Activated T-helper 1 cell treated with anti-CD3 and anti-CD28 coated beads, Interleukin-2, amount 50 U/mL, for 16 hours (primary cell): ENCODE data around the gene SH3TC1.

Experiments used
- DNase-seq, 2 donors: peaks; one replicate each; pipeline ENCODE4 v3.0.0-alpha.2; 2020; ENCODE audit warnings: low read depth in 1 of 2, low spot score in 1 of 2

SH3TC1 gene

GRCh38 chr4:8274765-8275547 is 75.9 kb downstream of the SH3TC1 start:
- DNase-seq, result no peak

DNA sequence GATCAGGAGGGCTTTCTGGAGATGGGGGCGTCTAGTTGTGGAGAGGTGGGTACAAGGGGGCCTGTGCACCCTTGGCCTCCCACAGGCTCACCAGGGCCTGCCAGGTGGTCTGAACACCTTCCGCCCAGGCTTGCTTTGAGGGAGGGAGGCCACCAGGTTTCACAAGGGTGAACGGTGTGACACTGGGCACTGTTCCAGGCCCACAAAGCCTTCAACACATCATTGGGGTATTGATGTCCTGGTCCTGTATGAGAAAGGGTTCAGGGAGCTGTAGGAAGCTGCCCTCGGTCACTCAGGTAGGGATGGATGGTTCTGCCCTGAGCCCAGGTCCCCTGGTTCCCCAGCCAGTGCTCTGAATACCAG is 76.4 kb downstream of the SH3TC1 start:
- no peak for DNase-seq

- no peak for DNase-seq
Observed at GRCh38 chr4:8276358-8277240, 77.5 kb downstream of the SH3TC1 start.

DNA sequence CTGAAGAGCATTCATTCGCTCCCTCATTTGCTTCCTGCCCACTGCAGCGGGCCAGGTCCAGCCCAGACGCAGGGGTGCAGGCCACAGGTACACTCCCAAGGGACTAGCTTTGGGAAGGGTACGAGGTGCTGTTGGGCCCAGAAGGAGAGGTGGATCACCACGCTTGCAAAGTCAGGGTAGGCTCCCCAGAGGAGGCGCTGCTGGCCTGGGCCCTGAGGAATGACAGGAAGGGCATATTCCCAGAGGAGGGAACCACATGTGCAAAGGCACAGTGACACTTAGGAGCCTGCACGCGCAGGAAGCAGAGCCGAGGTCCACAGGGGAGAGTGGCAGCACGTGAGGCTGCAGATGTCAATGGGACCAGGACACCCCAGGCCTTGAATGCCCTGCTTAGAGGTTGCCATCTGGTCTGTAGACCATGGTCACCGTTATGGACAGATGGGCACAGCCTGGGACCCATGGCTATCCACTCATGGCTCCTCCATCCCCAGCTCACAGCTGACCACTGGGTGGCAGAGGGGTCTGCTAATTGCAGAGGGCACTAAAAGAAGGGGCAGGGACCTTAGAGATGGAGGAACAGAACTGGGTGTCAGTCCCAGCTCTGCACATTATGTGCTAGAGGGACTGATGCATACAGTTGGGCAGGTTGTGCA is 78.4 kb downstream of the SH3TC1 start:
- no peak for DNase-seq

- no peak for DNase-seq
Observed at GRCh38 chr4:8278009-8278395, 78.9 kb downstream of the SH3TC1 start.

GRCh38 chr4:8278421-8279287 is 79.6 kb downstream of the SH3TC1 start:
- no peak for DNase-seq

GRCh38 chr4:8279321-8280157 is 80.4 kb downstream of the SH3TC1 start:
- no peak for DNase-seq

DNA sequence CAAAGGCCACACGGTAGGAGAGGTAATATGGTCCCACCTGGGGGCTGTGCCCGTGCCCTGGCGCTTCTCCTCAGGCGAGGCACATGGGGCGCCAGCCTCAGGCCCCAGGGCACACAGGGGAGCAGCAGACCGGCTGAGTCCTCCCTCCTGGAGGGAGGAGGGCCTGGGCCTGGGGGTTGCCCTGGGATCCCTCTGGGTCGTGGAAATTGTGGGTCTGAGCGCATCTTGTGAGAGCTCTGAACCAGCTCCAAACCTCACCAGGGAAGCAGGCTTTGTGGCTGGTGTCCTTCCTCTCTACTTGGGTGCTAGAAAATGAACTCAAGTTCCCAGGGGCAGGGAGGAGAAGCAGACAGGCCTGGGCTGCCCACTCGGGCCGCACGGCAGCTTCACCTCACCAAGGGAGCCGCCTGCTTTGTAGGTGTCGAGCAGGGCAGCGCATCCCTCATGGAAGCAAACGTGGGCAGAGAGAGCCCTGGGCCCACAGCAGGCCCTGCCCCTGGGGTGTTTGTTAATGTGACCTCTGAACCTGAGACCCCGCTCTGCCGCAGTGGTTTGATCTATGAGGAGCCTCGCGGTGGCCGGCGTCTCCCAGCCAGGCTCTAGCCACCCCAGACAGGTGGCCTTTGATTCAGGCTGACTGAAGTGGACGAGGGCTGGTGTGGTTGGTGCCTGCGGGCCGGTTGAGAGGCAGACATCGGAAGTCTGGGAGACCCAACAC is 81.2 kb downstream of the SH3TC1 start:
- no peak for DNase-seq

DNA sequence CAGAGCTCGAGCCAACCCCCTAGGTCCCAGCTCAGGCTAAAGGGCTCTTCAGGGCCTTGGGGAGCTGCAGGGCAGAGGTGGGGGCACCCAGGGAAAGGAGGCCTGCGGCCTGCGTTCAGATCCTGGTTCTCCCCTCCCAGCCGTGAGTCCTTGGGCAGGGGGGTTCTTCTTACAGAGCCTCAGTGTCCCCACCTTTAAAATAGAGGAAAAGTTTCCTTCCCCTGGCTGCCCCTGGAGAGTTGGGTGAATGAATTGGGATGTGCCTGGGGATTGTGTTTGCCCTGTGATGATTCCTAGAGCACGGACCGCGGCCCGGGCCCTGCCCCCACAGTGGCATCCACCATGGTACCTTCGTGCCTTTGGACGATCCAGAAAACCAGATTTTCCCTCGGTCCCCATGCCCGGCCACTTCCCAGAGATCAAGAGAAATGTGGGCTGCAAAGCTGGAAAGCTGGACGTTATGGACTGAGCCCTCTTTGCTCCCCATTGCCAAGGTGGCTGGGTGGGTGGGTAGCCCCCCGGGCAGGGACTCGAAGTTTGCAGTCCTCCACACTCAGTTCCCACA is 81.9 kb downstream of the SH3TC1 start:
- no peak for DNase-seq

- DNase-seq, result no peak
Observed at GRCh38 chr4:8281519-8282133, 82.5 kb downstream of the SH3TC1 start.

GRCh38 chr4:8282134-8282641 is 83.1 kb downstream of the SH3TC1 start:
- no peak for DNase-seq

GRCh38 chr4:8282742-8283141 is 83.7 kb downstream of the SH3TC1 start:
- DNase-seq, result no peak

- no peak for DNase-seq
Observed at GRCh38 chr4:8283161-8283560, 84.1 kb downstream of the SH3TC1 start.

DNA sequence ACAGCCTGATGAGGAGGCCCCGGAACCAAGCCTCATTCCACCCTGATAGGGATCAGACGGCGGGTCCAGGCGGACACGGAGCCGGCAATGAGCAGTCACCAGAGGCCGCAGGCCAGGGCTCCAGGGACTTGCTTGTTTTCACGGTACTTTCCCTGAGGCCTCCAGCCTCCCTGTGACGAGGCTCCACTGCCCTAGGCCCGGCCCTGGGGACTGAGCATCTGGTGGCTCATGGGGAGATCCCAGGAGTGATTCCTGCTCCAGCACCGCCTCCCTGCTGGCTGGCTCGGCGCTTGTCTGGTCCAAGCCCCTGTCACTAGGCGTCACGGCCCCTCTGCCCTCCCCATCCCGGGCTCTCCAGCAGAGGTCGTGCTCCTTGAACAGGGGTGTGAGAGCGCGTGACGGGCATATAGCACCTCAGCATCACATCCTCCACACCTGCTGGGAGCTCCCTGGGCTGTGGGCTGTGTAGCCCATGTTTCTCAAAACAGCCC is 84.6 kb downstream of the SH3TC1 start:
- no peak for DNase-seq

- no peak for DNase-seq
Observed at GRCh38 chr4:8284391-8284790, 85.3 kb downstream of the SH3TC1 start.

GRCh38 chr4:8285143-8285975 is 86.3 kb downstream of the SH3TC1 start:
- DNase-seq, result no peak

DNA sequence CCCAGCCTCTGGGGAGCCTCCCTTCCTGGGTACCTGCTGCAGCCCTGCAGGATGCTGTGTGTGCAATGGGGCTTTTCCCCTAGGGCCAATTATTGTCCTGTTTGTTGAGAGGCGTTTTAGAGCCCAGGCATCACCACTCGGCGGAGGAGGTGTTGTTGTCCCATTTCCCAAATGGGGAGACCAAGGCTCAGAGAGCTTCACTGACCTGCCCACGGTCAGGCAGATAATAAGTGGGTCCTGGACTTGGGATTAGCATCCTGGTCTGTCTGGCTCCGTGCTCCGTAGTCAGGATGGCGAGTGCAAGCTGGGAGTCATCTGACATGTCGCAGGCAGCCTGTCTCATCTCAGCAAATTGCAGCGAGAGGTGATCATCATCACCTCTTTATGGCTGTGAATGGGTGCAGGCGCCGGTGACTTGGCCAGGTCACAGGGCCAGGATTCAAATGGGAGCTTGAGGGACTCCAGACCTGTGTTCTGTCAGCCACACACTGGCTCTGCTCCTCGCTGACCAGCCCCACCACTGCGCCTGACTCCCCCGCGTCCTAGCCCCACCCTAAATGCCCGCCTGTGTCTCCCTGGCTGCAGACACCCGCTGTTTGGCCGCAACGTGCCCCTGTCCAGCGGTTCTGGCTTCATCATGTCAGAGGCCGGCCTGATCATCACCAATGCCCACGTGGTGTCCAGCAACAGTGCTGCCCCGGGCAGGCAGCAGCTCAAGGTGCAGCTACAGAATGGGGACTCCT is 87.1 kb downstream of the SH3TC1 start:
- no peak for DNase-seq
